CD1c-positive myeloid dendritic cell (primary cell): Measurements from ENCODE around the gene SPOCK2.

Experiments used
- DNase-seq: peaks from one replicate; pipeline ENCODE4 v3.0.0-alpha.2; 2016; ENCODE audit errors: extremely low spot score

The SPOCK2 gene

DNA sequence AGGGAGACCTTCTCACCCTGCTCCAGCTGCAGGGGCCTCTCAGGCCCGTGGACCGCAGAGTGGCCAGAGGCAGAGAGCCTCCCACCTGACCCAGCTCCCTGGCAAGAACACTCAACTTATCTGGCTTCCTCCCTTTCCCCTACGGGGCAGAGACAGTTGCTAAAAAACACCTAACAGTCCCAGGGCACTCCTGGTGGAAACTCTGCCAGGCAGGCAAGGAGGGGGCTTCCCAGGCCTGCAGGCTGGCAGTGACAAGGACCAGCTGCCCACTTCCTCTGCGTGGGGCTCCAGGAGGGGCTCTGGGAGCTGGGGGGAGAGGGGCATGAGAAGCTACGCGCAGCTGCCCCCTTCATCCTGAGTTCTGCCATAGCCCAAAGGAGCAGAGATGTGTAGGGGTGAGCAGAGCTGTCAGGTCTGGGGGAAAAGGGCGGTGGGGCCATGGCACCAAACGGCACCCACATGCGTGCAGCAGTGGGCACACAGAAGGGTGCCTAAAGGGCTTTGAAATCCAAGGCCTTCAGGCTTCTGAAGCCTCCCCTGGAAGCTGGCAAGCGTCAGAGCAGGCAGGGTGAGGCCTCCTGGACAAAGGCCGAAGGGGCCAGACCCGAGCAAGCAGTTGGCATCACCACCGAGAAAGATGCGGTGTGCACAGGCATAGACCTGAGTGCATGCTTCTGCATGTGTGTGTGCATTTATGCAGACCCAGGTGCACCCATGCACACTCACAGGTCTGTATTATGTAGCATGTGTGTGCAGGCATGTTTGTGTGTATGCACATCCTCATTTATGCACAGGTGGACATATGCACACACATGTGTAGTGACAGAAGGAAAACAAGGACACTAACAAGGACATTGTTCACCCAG, 14.4 kb downstream of the SPOCK2 start:
- DNase-seq: no peak

DNA sequence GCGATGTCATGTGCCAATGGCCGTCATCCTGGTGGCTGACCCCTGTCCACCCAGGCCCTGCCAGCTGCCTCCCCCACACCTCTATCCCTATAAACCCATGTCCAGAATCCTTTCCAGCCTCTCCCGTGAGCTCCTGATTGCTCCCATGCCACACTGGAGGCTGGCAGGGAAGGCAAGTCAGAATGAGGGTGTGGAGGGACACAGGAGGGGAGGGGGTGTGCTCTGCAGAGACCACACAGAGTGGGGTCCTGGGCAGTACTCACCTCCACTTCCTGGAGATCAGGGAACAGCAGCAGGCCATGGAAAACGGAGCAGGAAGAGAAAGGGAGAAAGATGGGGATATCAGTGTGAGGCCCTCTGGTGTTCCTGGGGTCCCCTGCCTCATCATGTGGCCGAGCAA, 15.7 kb downstream of the SPOCK2 start:
- DNase-seq: no peak

DNA sequence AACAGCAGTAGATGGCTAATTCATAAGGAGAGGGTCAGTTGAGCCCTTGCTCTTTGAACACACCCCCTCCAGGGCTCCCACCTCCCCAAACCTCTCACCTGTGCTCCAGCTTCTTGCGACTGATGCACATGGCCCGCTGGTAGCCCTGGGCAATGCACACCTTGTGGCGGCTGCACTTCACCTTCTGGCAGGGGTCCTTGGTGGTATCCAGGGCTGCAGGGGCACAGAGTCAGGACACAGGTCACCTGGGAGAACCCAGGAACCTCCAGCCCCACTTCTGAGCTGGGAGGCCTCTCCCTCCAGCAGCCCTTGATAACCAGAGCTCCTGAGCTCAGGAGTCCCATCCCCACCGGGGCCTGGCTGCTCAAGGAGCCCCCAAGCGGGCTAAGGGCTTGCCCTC, 16.3 kb downstream of the SPOCK2 start:
- DNase-seq: no peak

DNA sequence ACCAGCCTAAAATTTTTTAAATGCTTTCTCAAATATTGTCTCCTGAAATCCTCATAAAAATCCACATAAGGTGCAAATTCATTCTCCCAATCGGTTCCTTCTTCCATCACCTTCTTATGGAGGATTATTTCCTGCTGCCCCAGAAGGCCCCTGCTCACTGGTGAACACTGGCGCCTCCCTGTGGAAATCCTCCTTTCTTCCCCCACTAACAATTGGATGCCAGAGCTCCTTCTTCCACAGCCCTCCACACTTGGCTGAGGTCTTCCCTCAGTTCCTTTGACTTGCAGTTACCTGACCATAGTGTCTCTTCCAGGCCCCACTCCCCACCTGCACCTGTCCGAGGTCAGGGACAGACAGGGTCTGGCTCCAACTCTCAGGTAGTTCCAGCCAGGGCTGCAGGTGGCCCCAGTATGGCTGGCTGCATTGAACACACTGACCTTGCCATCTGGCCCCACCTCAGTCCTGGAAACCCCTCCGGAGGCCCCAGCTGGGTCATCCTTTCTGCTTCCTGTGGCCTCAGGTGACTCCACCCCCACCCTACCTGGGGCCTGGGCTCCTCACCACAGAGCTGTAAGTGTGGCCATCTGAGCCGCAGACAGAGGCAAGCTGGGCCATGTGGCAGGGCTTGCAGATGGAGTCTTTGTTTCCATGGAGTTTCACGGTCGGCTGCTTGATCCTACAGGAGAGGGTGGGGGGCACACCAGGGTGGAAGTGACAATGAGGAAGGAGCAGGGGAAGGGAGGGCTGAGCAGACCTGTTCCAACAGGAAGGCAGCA, 18.4 kb downstream of the SPOCK2 start:
- DNase-seq: no peak

DNA sequence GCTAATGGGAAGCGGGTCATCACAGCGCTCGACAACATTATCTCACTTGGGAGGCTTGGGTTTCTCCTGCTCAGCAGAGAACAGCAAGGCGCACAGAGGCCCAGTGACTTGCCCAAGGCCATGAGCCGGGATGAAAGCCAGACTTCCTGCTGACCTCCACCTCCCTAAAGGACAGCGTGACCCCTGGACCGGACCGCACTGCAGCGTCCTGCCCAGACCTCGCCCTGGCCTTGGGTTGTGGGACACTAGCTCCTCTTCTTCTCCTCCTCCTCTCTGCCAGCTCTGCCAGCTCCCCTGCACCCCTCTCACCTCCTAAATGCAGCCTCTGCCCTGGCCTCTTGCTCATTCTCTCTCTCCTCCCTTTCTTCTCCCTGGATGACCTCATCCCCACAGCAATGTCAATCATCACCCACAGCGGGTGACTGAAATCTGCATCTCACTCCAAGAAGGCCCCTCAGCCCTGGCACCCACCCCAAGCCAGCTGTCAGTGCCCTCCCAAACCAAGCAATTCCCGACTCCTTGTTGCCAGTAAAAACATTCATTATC, 19.4 kb downstream of the SPOCK2 start:
- no peak for DNase-seq

DNA sequence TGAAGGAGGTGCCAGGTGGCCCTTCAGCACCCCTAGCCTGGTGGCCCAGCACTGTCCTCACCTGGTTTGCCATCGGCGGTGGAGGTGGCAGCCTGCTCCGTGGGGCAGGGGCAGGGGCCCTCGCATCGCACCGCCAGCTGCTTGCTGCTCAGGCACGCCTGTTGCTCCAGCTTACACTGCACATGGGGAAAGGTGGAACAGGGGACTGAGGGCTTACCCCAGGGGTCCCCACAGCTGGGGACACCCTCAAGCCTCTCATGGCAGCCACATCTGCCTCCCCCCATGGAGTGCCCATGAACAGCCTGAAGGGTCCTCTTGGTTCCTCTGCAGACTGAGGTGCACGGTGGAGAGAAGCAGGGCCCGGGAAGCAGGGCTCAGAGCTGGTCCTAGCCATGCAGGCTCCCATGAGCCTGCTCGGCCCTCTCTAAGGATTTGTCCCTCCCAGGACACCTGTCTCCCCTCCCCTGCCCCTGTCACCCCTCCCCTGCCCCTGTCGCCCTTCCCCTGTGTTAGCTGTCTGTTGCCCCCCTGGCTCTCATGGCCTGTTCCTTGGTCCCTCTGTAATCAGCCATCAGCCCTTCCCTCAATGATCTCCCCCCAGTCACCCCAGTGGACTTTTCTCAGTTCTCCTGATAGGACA, 20.1 kb downstream of the SPOCK2 start:
- DNase-seq: no peak

DNA sequence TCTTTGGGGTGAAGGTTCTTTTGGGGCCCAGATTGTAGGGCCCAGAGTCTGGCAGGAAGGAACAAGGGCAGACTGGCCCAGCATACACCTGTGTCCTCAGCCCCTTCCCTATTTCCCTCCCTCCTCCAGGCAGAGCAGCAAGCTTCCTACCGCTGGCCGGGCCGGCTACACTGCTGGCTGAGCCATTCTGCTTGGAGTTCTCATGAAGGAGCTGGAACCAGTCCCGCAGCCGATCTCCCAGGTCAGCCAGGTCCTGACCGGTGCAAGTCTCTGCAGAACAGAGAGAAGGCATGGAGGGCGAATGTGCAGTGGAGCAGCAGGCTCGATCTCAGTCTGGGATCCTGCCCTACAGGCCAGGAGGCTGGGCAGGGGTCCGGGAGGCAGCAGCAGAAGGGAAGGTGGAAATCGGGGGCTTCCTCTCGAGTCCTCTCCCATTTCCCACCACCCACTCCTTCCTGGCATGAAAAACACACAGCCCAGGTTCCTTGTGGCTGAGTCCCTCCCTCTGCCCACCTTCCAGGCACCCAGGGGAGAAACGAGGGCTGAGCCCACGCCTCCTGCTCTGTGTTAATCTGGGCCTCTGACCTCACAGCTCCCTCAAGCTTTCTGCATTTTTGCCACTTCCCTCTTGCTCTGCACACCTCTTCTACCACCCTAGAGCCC, 20.8 kb downstream of the SPOCK2 start:
- no peak for DNase-seq

DNA sequence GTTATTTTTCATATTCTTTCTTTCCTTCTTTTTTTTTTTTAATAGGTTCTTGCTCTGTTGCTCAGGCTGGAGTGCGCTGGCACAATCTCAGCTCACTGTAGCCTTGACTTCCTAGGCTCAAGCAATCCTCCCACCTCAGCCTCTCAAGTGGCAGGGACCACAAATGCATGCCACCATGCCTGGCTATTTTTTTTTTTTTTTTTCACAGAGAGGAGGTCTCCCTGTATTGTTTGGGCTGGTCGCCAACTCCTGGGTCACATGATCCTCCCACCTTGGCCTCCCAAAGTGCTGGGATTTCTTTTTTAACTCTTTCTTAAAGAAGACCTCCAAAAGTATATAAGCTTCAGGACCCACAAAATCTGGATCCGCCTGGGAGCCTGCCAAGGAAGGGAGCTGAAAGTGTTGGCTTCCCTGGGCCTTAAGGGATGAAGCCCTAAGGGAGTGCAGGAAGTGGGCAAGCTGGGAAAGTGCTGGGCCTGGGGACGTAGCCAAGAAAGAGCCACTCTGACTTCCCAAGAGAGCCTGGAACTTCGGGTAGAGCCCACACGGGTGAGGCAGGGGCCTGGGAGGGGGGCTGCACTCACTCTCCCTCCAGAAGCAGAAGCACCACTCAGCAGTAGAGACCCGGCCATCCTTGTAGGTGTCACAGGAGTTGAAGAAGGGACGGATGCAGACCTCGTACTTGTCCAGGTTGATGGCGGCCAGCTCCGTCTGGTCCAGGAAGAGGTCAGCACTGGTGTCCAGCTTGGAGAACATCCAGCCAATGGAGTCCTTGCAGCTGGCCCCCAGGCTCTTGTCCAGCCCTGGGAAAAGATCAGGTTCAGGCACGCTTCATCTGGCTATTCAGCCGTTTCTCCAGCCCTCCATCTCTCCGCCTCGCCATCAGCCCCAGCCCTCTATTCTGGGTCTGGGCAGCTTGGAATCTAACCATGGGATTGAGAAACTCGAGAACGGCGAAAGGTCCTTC, 21.8 kb downstream of the SPOCK2 start:
- no peak for DNase-seq

DNA sequence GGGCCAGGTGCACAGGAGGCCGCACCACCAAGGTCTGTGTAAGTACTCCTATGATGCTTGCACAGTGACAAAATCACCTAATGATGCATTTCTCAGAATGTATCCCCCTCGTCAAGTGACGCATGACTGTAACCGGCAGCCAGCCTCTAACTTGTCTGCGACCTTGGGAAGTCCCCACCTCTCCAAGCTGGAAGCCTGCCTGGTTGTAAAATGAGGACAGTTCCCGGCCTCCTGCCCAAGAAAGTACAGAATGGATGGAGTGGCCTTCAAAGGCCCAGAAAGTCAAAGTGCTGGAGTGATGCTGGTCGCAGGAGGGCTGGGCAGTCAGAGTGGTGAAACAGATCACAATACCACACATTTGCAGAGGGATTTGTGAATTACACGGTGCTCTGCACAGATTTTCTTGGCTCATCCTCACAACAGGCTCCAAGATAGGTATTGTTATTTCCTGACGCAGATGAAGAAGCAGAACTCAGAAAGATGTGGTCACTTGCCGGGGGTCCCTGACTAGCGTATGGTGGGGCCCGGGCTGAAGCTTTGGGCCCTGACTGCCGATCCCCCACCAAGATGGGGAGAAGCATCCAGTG, 22.8 kb downstream of the SPOCK2 start:
- DNase-seq: no peak

DNA sequence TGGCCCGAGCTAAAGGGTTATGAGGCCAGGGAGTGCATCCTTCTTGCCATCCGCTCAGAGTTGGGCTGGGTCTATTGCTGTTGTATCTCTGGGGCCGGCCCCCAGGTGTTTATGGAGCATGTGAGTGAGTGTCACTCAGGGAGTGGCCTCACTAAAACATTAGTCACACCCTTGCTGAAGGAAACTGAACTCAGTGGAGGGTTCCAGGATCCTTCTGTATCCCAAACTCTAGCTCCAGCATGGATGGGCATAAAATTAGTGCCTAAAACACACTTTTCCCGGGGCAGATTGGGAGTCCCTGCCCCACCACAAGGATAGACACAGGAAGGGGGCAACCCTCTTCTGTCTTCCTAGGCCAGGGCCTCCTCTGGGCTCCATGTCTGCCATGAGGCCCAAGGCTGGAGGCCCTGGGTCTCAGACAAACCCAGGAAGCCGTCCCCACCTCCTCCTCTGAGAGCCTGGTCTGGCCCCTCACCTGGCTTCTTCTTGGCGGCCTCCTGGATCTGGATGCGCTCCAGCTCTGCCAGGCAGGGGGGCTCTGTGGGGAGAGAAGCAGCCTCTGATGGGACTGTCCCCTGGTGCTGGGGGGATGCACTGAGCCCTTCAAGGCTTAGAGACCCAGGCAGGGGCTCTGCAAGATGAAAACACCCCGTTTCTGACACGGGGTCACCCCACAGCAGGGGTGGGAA, 24.5 kb downstream of the SPOCK2 start:
- no peak for DNase-seq

DNA sequence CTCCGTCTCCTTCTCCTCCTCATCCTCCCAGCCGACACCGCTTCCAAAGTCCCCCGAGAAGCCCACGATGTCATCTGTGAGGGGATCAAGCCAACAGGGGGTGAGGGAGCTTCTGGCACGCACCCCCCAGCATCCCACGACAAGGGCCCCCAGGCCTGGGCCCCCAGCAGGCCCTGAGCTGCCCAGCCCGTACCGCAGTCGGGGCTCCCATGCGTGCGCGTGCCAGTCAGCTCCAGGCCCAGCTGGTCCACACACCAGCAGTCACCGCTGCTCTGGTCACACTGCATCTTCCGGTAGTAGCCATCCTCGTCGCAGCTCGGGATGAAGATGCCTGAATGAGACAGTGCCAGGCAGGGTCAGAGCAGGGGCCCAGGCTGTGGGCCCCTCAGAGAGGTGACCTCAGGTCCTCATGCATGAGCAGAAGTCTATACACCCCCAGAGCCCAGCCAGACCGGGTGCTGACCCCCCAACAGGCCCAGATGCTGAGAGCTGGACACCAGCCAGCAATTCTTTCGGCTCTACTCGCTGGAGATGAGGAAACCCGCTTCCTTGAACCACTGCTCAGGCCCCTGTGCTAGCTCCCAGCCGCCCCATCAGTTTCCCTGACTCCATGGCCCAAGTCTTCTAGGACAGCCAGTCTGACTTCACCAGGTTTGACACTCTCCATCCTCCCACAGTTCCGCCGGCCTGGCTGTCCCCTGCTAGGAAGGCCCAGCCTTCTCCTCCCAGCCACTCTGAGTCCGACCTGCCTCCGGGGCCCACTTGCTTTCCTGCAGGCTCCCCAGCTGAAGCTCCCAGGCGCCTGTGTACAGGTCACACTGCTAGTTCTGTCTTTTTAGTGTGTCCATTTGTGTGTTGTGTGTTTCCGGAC, 25.3 kb downstream of the SPOCK2 start:
- DNase-seq: no peak

DNA sequence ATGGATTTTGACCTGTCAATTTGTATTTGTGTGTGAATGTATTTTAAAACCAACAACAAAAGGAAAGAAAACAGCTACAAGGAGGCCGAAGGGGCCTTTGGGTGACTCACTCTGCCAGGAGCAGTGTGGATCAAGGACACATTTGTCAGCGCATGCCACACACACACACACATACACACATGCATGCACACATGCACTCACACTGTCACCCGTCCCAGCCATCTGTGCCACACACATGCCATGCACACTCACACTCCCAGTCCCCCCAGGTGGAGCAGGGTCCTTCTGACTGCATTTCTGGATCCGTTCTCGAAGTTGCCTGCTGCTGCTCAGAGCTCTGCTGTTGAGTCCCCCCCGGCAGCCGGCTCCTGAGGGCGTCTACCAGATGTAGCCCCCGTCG, 26.0 kb downstream of the SPOCK2 start:
- no peak for DNase-seq

DNA sequence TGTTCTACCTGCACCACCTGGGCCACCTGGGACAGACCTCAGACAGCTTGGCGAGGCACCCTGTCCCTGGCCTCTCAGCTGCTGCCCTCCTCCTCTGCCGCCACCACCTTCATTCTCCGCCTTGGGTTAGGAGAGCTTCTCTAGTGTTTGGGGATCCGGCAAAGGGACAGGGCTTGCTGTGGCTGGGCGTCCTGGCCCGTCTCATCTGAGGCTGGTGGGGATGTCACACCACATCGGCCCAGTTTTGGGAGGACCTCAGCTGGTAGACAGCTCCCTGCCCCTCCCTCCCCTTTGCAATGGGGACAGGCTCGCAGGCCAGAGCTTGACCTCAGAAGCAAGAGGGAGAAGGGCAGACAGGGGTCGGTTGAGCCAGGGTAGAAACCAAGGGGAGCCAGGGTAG, 26.4 kb downstream of the SPOCK2 start:
- no peak for DNase-seq

DNA sequence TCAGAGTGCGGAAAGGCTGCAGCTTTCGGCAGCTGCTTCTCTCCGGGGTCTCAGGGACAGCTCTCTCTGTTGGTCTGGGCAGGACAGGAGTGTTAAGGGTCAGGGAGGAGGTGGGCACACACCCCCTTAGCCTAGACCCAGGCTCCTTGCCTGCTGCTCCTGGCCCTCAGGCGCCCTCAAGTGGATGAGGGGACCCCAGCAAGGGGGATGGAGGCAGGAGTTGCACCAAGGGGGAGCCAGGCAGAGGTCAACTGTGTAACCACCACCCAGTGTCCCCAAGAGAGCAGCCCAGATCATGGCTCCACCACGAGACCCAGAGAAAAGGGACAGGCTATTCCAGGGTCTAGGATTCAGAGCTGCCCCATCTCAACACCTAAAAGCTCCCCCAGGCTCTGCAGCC, 26.9 kb downstream of the SPOCK2 start:
- no peak for DNase-seq

DNA sequence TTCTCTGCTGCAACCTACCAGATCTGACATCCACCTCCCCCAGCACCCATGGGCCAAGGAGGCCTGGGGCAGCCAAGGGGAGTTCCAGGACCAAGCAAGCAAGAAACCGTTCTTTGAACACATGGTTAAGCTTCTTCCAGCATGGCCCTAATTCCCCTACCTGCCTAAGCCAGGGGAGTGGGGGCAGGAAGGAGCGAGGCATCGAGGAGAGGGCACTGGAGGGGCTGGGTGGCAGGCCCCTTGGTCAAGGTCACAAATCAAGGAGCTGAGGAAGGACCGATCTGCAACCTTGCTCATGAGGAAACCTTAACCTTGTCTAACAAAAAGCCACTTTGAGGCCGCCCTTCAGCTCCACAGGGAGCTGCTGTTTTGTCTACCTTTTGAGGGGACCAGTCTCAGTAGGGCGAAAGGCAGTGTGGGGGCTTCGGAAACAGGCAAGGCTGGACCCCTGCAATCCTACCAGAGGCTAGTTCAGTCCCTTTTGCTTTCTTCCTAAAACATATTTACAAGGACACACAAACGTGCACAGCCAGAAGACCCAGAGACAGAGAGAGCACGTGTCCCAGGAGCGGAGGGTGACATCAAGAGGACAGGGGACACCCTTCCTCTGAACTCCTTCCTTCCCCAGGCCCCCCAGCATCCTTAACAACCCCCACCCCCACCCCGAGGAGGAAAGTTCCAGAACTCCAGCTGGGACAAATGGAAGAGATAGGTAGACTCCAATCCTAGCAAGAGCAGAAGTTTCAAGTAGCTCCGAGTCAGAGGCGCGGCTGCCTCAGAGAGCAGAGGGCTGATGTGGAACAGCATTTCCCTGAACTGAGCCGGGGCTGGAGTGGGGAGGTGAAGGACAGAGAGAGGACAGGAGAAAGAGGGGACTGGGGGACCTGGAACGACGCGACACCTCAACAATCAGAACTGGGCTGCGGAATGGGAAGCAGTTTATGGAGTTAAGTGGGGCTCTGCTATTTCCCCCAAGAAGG, 28.2 kb downstream of the SPOCK2 start:
- DNase-seq: no peak

DNA sequence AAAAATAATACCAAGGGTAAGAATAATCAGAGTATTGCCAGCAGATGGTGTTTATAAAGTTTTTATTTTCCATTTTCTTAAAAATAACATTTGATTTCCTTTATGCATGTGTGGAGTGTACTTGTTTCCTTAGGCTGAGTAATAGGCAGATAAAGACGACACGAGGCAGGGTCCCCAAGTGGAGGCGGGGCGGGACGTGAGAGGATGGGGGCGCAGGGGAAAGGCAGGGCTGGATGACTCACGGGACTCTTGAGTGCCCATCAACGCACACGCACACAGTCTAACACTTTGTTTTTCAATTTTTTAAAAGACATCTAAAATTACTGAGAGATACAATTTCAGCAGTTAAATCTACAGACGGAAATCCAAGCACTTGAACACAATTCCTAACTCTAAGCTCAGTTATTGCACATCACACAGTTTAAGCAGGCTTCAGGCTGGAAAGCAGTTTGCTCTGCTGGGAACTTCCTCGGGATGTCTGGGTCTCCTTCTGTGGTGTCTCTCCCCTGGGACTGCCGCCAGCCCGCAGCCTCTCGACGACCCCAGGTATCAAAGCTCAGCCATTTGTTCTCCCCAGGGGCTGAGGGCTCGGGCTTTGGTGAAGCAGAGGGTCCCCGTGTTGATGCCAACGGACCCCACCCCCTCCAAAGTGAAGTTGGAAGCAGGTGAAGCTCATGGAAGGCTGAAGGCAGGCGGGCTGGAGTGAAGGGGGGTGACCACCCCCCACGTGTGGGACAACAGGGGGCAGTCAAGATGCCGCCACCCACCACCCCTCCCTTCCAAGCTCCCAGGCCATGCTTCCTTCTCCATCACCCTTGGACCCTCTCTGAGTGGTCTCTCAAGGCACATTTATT, 29.1 kb downstream of the SPOCK2 start:
- no peak for DNase-seq
